ENCODE results near the gene SPEM3.
A peak's percentile ranks its signal among the peaks of the same experiment; 100 is the strongest.

The SPEM3 gene

DNA sequence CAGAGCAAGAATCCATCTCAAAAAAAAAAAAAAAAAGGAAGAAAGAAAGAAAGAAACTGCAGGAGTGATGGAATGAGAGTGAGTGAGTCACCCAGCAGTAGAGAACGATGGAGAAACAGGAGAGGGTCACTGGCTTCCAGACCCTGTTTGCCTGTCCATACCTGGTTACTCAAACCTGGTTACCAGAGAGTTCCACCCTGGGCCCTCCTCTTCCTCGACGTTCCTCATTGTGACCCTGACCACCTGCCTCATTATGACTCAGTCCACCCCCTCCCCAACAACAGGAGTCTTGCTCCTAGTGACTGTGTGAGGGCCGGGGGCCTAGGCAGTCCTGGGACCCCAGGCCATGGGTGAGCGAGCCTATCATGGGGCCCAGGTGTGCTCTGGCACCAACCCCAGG, at the start of gene SPEM3:
SPEM3 (plus strand) TSS at position 301 of the 400 bp plus-strand sequence; CDS start at position 347, 46 bp downstream.
- no peak for DNase-seq (ENCODE audit: low read depth in 2 of 2)

DNA sequence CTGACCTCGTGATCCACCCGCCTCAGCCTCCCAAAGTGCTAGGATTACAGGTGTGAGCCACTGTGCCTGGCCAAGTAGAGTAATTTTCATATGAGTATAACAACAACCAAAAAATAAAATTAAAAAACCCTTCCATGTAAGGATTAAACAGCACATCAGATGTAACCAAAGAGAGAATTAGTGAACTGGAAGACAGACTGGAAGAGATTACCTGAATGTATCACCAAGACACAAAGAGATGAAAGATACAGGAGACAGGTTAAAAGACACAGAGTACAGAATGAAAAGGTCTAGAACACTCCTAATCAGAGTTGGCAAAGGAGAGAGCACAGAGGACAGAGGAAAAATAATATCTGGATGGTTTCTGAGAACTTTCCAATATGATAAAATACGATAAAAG, 49.5 kb upstream of the SPEM3 start:
- DNase-seq (ENCODE audit: low read depth in 2 of 2): no peak

DNA sequence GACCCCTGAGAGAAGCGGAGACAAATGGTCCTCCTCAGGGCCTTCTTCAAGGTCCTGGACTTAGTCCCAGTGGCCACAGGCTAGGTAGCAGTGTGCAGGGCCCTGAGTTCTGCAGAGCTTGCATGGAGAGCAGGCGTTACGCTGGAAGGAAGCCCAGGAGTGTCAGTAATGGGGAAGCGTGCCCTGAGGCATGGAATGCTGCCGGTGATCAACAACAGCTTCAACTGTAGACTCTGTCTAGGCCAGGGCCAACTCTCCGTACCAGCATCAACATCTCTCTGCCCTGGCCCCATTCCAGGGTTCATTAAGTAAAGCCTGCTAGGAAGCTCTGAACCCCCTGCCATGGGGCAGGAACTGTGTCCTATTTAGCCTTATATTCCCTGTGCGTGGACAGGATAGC, 48.3 kb upstream of the SPEM3 start:
- DNase-seq (ENCODE audit: low read depth in 2 of 2): no peak

DNA sequence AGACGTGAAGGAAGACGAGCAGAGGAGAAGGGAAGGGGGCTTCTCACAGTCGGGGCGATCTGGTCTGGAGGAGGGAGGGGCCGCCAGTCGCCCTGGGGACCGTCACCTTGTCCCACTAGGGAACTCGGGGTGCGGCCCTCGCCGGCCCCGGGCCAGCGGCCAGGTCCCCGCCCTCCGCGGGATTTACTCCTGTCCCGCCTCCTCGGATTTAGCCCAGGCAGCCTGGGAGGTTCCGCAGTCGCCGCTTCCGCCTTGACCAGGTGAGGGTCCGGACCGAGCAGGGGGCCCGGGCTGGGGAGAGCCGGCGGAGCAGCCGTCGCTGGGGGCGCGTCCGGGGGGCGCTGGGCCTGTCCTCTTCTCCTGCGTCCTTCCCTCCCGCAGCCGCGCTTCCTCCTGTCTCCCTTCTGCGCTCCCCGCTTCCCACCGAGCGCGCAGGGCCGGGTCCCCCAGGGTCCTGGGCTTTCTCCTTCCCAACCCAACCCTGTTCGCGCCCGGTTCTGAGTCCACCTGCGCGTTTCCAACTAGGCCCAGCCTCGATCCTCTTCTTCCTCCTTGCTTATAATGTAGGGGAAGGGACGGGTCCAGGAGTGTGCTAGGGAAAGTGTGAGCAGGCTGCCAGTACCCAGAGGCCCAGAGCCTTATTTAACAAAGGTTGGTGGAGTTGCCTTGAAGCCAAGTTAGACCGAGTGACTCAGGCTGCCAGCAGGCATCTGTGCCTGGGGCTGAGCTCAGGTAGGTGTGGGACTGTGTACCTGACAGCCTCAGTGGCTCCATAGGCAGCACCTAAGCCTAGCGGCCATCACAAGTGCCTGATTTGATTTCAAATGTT, 47.6 kb upstream of the SPEM3 start, which contains the start of gene TNK1:
TNK1 (plus strand) TSS at position 235 of the 829 bp plus-strand sequence. CDS start 1,838 bp downstream, outside the sequence.
- DNase-seq (ENCODE audit: low read depth in 2 of 2): no peak

DNA sequence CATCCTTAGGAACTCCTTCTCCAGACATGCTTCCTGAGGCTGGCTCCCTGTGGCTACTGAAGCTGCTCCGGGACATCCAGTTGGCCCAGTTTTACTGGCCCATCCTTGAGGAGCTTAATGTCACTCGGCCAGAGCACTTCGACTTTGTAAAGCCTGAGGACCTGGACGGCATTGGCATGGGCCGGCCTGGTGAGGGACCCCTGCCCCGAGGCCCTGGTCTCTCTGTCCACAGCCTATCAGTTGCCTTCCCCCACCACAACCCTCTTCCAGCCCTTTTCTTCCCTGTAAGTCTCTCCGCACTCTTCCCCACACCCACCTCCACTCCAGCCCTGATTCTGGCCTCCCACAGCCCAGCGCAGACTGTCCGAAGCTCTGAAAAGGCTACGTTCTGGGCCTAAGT, 45.8 kb upstream of the SPEM3 start:
- DNase-seq (ENCODE audit: low read depth in 2 of 2): no peak

DNA sequence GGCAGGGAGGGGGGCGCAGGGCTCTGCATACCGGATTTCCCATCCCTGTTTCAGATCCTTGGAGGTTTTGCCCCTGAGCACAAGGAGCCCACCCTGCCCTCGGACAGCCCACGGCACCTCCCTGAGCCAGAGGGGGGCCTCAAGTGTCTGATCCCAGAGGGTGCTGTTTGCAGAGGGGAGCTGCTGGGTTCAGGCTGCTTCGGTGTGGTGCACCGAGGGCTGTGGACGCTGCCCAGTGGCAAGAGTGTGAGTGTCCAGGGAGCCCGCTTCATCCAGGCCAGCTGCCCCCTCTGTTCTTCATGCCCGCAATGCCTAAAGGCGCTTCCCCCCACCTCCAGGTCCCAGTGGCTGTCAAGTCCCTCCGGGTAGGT, 45.3 kb upstream of the SPEM3 start:
- DNase-seq (ENCODE audit: low read depth in 2 of 2): no peak

DNA sequence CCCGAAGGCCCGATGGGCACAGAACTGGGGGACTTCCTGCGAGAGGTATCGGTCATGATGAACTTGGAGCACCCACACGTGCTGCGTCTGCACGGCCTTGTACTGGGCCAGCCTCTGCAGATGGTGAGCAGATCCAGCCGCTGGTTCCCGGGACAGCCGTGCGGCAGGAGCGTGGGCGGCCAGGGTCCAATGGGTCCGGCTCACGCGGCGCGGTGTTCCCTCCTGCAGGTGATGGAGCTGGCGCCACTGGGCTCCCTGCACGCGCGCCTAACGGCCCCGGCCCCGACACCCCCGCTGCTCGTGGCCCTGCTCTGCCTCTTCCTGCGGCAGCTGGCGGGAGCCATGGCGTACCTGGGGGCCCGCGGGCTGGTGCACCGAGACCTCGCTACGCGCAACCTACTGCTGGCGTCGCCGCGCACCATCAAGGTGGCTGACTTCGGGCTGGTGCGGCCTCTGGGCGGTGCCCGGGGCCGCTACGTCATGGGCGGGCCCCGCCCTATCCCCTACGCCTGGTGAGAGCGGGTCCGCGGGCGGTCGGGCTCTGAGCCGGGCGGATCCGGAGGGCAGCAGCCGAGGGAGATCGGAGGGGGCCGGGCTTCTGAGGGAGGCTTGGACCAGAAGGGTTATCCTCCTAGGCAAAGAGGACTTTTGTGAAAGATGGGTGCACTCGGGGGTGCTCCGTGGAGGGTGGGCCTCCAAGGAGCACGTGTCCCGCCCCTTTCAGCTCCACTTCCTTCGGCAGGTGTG, 44.7 kb upstream of the SPEM3 start:
- no peak for DNase-seq (ENCODE audit: low read depth in 2 of 2)

DNA sequence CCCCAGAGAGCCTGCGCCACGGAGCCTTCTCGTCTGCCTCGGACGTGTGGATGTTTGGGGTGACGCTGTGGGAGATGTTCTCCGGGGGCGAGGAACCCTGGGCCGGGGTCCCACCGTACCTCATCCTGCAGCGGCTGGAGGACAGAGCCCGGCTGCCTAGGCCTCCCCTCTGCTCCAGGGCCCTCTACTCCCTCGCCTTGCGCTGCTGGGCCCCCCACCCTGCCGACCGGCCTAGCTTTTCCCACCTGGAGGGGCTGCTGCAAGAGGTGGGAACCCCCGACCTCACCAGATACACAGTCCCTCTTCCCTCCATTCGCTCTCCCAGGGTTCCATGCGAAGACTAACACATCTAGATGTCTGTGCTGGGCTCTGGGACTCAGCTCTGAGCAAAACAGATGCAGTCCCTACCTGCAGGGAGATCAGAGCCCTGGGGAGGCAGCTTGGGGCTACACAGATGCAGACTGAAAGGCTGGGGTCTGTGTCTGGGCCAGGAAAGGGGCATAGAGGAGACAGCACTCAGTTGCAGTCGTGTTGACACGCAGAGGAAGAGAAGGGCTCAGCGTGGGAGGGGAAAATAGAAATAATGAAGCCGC, 44.1 kb upstream of the SPEM3 start:
- no peak for DNase-seq (ENCODE audit: low read depth in 2 of 2)

DNA sequence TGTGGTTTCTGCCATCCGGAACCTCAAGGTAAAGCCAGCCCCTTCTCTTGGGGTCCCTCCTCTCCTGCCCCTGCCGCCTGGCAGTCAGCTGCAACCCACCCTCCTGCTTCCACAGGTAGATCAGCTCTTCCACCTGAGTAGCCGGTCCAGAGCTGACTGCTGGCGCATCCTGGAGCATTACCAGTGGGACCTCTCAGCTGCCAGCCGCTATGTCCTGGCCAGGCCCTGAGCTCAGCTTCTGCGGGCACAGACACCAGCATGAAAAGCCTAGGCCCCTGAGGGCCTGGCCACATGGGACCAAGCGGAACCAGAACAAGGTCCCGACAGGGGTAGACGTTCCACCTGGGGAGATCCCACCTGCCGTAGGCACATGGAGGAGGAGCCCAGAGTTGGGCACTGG, 39.8 kb upstream of the SPEM3 start:
- DNase-seq (ENCODE audit: low read depth in 2 of 2): no peak

DNA sequence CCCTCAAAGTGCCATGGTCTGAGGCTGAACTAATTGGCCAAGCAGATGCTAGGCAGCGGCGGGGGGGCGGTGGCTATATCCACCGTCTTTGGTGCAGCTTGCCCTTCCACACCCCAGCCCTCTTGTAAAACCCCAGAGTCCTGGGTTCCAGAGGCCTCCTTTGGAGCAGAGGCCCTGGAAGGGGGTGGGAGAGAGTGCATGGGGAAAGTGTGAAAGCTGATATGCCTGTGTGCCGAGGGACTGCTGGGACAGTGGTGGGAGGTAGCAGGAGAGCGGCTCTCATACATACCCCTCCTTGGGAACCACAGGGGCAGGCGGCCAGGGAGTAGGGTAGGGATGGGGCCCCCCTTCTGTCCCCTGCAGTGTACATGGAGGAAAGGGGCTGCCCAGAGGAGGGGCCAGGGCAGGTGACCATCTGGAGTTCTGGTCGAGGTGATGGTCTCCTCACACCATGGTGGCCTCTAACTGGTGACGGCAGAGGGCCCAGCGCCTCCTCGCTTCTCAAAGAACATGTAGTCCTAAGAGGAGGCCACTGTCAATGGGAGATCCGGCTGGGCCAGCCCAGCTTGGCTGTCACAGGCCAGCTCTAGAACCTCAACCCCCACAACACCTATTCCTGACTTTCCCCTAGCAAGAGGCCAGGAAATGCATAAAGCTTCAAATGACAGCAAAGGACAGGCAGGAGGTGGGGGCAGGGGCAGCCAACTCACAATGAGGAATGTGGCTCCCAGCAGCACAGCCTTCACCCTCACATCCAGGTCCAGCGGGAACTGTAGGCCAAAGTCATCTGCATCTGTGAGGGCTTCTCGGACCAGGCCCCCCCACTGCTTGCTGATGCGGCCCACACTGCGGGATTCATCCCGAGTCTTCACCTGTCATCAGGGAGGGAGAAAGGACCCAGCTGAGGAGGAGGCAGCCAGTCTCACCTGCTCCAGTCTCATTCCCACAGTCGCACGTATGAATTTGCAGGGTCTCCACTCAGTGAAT, 38.4 kb upstream of the SPEM3 start:
- DNase-seq (ENCODE audit: low read depth in 2 of 2): no peak

DNA sequence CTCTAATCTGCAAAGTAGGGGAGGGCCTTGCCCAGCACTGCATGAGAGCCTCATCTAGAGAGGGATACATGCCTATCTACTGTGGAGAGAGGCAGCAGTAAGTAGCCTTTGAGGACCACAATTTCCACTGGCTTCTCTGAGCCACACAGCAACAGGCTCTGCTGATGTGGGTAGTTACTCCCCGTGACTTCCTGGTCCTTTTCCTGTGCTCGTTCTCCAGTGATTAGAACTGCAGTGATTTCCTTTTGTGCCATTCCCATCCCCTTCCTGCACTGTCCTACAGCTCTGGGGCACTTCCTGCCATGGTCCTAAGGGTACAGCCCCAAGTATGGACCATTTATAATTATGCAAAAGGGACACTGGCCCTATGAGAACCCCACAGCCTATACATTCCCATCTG, 37.4 kb upstream of the SPEM3 start:
- DNase-seq (ENCODE audit: low read depth in 2 of 2): no peak

DNA sequence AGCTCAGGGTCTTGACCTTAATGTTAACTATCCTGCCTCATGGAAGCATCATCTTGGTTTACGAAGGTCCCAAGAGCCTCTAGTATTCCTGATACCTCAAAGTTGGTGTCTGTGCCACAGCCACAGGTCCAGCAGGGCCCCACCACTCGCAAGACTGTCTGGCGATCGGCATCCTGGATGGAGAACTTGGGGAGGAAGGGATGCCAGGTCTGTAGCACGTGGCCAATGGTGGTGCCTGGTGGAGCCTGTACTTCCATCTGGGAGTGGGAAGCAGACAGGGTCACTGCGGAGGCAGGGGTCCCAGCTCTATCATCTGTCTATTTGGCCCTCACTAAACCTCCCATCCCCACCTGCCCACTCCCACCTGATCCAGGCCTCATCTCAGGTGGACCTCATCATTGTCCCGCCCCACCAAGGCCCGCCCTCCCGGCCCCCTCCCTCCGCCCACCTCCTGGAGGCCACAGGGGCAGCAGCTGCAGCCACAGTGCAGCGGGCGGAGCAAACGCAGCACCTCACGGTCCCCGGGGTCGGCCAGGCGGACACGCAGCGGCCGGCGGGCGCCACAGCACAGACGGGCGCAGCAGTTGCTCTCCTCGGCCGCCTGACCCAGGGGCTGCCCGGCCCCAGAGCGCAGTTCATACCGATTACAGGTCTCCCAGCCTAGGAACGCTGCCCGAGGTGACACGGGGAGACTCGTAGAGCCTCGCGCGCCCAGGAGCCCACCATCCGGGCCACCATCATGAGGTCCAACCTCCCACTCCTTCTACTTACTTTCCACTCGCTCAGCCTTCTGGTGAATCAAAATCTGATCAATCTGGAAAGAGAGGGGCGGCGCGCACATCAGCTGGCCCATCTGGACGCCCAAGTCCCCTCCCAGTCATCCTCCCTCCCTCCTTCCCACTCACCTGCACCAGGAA, 35.7 kb upstream of the SPEM3 start:
- DNase-seq (ENCODE audit: low read depth in 2 of 2): no peak

DNA sequence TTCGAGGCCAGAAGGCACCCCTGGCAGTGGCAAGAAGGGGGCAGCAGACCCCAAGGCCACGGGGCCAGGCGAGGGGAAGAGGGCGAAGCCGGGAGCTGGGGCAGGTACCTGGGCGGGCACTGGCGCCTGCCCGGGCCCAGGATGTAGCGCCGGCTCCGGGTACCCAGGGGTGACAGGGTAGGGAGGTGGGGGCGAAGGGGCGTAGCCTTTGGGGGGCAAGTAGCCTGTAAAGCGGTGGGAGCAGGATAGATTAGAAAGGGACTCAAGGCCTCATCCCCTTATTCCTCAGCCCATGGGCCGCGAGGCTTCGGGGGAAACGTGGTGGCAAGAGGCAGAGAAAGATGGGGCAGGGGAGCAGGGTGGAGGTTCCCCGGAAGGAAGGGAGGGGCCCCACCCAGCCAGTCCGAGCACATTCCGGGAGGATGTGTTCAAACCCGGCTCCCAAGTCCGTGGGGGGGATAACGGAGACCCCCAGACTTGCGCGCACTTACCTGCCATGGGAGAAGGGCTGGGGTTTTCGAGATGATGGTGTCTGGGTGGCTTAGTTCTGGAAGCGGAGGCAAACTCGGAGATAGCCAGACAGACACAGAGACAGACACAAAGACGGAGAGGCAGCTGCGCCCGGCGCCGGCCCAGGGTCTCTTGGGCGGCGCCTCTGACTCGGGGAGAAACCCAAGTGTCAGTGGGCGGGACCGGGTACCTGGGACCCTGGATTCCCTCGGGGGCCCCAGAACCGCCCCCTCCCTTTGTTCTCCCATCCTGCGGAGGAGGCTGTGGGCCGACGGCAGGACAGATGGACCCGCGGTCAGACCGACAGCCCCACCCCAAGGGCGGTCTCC, 34.8 kb upstream of the SPEM3 start:
- no peak for DNase-seq (ENCODE audit: low read depth in 2 of 2)

DNA sequence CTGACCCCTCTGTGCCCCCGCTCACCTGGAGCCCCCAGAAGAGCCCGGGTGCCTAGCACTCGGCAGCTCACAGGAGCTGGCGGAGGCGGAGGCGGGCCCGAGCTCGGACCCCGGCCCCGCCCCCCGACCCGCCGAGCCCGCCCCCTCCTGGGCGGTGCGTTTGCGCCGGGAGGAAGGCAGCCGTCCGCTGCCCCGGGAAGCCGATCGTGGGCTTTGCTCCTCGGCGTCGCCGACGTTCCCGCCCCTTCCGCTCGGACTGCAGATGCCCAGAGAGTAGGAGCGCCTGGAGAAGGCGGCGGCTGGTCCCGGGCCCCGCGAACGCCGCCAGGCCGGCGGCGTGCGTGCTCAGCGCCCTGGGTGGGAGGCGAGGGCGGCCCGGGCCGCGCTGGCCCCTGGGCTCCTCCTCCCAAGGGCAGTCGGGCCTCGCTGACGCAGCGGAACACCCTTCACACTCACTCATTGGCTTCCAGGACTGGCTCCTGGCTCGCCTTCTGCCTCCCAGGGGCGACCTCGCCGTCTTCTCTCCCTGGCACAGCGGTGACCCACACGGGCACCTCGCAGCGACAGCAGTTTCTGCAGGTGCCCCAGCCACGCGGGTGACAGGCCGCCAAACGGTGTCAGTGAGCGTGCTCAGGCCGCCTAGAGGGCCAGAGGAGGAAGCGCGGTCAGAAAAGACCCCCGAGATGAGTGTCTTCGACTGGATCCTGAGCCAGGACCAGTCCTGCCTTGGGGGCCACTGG, 34.0 kb upstream of the SPEM3 start, which contains the start of gene PLSCR3:
PLSCR3 (minus strand) TSS at position 74 of the 740 bp plus-strand sequence. CDS start 415 bp downstream, outside the sequence.
- DNase-seq (ENCODE audit: low read depth in 2 of 2): peak; percentile 40 to 52

DNA sequence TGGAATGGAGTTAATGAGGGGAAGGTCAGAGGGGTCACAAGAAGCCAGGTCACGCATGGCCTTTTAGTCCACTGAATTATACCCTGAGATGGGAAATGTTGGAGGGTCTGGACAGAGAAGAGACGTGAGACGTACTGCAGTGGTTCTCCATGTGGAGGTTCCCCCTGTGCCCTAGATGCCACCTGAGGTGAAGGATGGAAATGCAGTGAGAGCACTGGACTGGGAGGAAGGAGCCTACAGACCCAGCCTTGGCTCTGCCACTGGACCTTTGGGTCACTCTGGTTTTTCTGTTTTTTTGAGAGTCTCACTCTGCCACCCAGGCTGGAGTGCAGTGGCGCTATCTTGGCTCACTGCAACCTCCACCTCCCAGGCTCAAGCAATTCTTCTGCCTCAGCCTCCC, 32.5 kb upstream of the SPEM3 start:
- DNase-seq (ENCODE audit: low read depth in 2 of 2): no peak

DNA sequence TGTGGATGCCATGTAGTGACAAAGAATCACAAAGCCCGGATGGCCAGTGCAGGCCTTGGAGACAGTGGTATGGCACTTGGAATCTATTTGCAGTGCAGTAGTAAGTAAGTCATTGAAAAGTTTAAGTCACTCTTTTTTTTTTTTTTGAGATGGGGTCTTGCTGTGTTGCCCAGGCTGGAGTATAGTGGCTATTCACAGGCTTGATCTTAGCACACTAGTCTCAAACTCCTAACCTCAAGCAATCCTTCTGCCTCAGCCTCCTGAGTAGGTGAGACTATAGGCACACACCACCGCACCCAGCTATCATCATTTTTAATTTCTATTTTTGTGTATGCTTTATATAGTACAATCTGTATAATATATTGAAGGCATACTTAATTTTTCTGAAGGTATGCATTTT, 30.0 kb upstream of the SPEM3 start:
- DNase-seq (ENCODE audit: low read depth in 2 of 2): no peak

DNA sequence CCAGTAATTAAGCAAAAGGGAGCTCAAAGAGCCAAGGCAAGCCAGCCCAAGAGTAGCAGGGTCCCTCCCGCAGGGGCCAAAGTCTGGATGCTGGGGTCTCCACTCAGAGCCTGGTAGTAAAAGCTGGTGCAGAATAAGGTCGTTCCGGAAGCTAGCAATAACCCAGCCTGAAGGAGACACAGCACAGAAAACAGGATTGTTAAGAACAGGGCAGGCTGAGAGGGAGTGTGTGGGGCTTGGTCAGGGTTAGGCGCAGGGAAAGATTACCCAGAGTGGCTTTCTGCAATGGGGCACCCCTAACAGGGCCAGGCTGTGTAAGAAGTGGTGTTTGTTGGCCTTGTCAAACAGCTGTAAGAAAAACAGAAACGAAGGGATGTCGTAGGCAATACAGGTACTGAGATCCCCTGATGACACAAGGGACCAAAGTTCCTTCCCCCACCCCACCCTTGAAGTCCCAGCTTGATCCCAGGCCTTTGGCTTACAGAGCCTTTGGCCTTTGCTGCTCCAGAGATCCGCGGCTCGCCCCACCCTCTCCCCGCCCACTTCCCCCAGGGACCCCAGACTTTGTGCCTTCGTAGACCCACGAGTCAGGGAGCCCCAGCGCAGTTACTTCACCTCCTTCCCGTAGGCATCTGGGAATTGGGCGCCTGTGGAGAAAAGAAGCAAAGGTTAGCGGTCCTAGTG, 25.5 kb upstream of the SPEM3 start:
- no peak for DNase-seq (ENCODE audit: low read depth in 2 of 2)

DNA sequence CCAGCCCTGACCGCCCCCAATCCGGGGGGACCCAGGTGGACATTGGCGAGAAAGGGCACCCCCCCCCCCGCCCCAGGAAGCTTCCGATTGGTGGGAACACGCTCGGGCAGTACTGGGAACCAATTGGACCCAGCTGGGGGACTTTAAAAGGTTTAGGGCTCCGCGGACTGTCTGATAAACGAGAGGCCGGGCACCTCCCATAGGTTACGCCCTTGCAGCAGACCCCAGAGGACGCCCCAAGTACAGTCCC, 25.0 kb upstream of the SPEM3 start:
- no peak for DNase-seq (ENCODE audit: low read depth in 2 of 2)
